Neuron (in vitro differentiated cells): ENCODE measurements around the gene SULT2B1.

Experiments
- H2AFZ ChIP-seq: one replicate; pipeline ENCODE4 v1.6.1; 2013; ENCODE audit warnings: low read depth, mild to moderate bottlenecking, inconsistent platforms, low read length, moderate library complexity
- H3K27me3 ChIP-seq: one replicate; pipeline ENCODE4 v1.6.1; 2013; ENCODE audit warnings: low read length; ENCODE audit not compliant: insufficient read depth
- H3K36me3 ChIP-seq: one replicate; pipeline ENCODE4 v1.6.1; 2013; ENCODE audit warnings: low read length; ENCODE audit not compliant: insufficient read depth
- H3K4me1 ChIP-seq: one replicate; pipeline ENCODE4 v1.6.1; 2013; ENCODE audit warnings: low read length; ENCODE audit not compliant: insufficient read depth
- H3K4me3 ChIP-seq: 2 replicates; pipeline ENCODE4 v1.5.1; 2013; ENCODE audit warnings: mild to moderate bottlenecking, low read length, moderate library complexity
- H3K9me3 ChIP-seq: one replicate; pipeline ENCODE4 v1.6.1; 2013; ENCODE audit warnings: low read length

Gene SULT2B1

DNA sequence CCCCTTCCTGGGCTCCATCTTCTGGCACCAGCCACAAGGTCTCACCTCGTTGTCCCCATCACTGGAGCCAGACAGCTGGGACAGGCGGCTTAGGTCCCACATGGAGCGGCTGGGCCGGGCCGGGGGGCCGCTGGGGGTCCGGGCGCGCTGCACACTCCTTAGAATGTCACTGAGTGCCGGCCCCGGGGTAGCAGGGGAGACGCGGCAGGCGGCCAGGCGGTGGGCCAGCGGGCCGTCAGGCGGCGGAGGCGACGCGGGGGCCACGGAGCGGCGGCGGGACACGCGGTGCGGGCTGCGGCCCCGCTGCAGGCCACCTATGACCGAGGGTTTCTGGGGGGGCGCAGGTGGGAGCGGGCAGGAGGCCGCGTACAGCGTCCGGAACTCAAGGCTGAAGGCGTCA lies 51.5 kb downstream of the SULT2B1 start:
- no peak overlapping the region for H2AFZ ChIP-seq
- H3K4me1 ChIP-seq: no peaks in the 10 kb centered on the region
- H3K27me3 ChIP-seq: no peaks in the 10 kb centered on the region
- no peaks in the 10 kb centered on the region for H3K9me3 ChIP-seq
- H3K36me3 ChIP-seq: no peaks in the 10 kb centered on the region
- no peak overlapping the region for H3K4me3 ChIP-seq

GRCh38 chr19:48603850-48604249 lies 51.9 kb downstream of the SULT2B1 start:
- H3K4me3 ChIP-seq: no peak overlapping the region
- no peaks in the 10 kb centered on the region for H3K9me3 ChIP-seq
- no peak overlapping the region for H2AFZ ChIP-seq
- no peaks in the 10 kb centered on the region for H3K27me3 ChIP-seq
- no peaks in the 10 kb centered on the region for H3K36me3 ChIP-seq
- H3K4me1 ChIP-seq: no peaks in the 10 kb centered on the region

GRCh38 chr19:48606463-48607358 lies 54.7 kb downstream of the SULT2B1 start, which contains the start of gene SPACA4:
SPACA4 (plus strand) TSS chr19:48606742; CDS start chr19:48606979, 237 bp downstream.
- Histone ChIP-seq H3K4me1 (no peaks in the 10 kb centered on the region), H3K36me3 (no peaks in the 10 kb centered on the region), H3K9me3 (no peaks in the 10 kb centered on the region), H3K27me3 (no peaks in the 10 kb centered on the region), H3K4me3 (no peak within 1 kb of the TSS), H2AFZ (no peak within 1 kb of the TSS)

DNA sequence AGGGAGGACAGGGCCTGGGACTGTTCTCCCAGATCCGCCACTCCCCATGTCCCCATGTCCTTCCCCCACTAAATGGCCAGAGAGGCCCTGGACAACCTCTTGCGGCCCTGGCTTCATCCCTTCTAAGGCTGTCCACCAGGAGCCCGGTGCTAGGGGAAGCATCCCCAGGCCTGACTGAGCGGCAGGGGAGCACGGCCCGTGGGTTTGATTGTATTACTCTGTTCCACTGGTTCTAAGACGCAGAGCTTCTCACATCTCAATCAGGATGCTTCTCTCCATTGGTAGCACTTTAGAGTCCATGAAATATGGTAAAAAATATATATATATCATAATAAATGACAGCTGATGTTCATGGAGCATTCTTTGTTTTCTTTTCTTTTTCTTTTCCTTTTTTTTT lies 55.4 kb downstream of the SULT2B1 start:
- Histone ChIP-seq H3K4me3 (no peak overlapping the region), H3K27me3 (no peaks in the 10 kb centered on the region), H3K9me3 (no peaks in the 10 kb centered on the region), H3K4me1 (no peaks in the 10 kb centered on the region), H3K36me3 (no peaks in the 10 kb centered on the region), H2AFZ (no peak overlapping the region)

- Histone ChIP-seq H3K27me3 (no peaks in the 10 kb centered on the region), H2AFZ (no peak overlapping the region), H3K4me3 (no peak overlapping the region), H3K36me3 (no peaks in the 10 kb centered on the region), H3K4me1 (no peaks in the 10 kb centered on the region), H3K9me3 (no peaks in the 10 kb centered on the region)
Measured at GRCh38 chr19:48608798-48609263, 56.9 kb downstream of the SULT2B1 start.

DNA sequence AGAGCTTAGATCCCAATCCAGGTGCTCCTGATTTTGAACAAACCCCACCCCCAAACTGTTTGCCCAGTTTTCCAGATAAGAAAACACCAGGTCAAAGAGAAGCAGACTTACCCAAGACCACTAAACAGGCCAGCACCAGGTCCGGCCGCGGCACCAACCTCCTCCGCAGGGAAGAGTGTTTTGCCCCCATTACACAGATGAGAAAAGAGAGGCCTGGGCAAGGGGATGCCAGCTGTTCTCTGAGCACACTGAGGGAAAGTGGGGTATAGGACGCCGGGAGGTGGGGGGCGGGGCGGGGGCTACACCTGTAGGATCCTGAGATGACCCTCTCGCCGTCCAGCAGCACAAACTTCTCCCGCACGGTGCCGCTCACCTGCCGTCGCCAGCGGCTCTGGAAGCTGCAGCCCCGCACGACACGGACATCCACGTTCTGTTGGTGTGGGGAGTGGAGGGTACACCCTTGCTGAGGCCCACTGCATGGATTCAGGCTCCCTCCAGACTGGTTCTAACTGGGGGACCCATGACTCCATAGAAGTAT lies 57.7 kb downstream of the SULT2B1 start:
- H3K36me3 ChIP-seq: no peaks in the 10 kb centered on the region
- H3K9me3 ChIP-seq: no peaks in the 10 kb centered on the region
- no peak overlapping the region for H3K4me3 ChIP-seq
- no peak overlapping the region for H2AFZ ChIP-seq
- no peaks in the 10 kb centered on the region for H3K4me1 ChIP-seq
- H3K27me3 ChIP-seq: no peaks in the 10 kb centered on the region

- peaks cover 19% of the 10 kb centered on the region for H3K36me3 ChIP-seq
- no peak overlapping the region for H2AFZ ChIP-seq
- peaks cover 6% of the 10 kb centered on the region for H3K4me1 ChIP-seq
- H3K4me3 ChIP-seq: no peak overlapping the region
- H3K27me3 ChIP-seq: no peaks in the 10 kb centered on the region
- no peaks in the 10 kb centered on the region for H3K9me3 ChIP-seq
Measured at GRCh38 chr19:48611872-48612271, 59.9 kb downstream of the SULT2B1 start.

DNA sequence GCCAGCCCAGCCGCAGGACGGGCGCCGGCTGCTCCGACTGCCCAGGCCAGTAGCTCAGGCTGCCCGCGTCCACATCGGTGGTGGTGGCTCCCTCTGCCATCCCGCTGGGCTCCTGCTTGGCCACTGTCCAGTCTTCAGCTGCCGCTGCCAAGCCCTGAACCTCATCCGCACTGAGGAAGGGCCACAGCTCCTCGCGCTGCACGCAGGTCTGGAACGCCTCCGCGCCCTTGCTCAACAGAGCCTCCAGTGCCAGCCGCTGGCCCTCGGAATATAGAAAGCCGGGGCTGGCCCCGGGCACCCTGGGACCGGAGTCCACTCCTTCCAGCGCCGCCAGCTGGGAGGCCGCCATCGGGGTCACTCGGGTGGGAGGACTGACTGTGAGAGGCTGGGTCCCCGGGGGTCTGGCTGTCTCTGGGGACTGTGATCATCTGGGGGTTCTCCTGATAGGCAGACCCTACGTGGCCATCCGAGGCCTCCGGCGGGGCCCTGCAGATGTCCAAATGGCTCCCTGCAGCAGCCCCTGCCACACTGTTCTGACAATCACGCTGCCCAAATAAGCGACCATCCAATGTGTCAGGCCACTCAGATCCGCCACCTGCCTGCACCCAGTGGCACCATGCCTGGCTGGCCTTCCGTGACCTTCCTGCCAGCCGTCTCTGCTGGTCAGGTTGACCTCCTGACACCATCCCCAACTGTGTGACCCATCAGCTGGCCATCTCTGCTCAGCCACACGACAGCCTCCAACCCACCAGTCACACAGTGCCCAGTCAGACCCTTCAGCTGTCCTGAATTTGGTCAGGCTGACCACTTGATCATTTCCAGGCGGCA lies 61.3 kb downstream of the SULT2B1 start:
- Histone ChIP-seq H3K4me3 (no peak overlapping the region), H3K36me3 (peaks cover 30% of the 10 kb centered on the region), H3K4me1 (peaks cover 18% of the 10 kb centered on the region), H3K27me3 (no peaks in the 10 kb centered on the region), H3K9me3 (no peaks in the 10 kb centered on the region), H2AFZ (no peak overlapping the region)

- H3K36me3 ChIP-seq: peaks cover 30% of the 10 kb centered on the region
- no peaks in the 10 kb centered on the region for H3K27me3 ChIP-seq
- H3K4me1 ChIP-seq: peaks cover 19% of the 10 kb centered on the region
- H2AFZ ChIP-seq: no peak overlapping the region
- H3K4me3 ChIP-seq: no peak overlapping the region
- H3K9me3 ChIP-seq: no peaks in the 10 kb centered on the region
Measured at GRCh38 chr19:48613852-48614435, 62.0 kb downstream of the SULT2B1 start.

DNA sequence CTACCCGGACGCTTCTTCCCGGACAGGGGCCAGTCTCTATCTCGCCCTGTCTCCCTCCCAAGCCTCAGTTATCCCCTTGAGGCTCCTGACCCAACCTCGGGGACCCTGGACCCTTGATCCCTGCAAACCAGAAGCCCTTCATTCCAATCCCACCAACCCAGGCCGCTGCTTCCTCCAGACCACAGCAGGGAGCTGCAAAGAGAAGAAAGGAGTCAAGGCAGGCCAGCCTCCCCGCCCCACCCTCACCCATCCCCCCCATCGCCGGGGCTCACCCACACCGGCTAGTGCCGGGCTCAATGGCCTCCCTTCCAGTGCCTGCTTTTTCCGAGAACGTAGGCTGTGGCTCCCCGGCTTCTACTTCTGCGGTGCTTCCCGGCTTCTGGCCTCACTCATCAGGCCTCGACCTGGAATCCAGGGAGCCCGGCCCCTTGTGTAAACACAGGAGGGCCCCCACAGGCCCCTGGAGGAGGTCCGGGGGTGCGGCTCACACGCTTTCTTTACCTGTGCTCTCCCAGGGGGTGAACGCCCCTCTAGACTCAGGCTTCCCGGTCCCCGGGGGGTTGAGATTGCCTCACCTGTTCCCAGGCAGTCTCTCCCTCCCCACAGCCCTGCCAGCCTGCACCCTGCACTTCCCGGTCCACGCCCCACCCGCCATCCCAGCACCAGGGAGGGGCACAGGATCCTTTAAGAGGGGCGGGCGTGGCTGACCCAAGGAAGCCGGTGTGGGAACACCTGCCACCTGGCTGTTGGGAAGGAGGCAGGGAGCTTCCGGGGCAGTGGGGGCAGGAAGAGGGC lies 62.7 kb downstream of the SULT2B1 start, which contains the start of gene FAM83E:
Gene FAM83E, minus strand, starts transcription at position 641 of the 795 bp plus-strand sequence. CDS start 1,704 bp downstream, outside the sequence.
- Histone ChIP-seq H3K9me3 (no peaks in the 10 kb centered on the region), H3K27me3 (no peaks in the 10 kb centered on the region), H3K36me3 (peaks cover 30% of the 10 kb centered on the region), H3K4me1 (peaks cover 19% of the 10 kb centered on the region), H2AFZ (no peak within 1 kb of the TSS), H3K4me3 (no peak within 1 kb of the TSS)

- peaks cover 19% of the 10 kb centered on the region for H3K4me1 ChIP-seq
Measured at GRCh38 chr19:48615231-48616040, 63.5 kb downstream of the SULT2B1 start.

More at GRCh38 chr19:48615231-48616040, 63.5 kb downstream of the SULT2B1 start:
- no peaks in the 10 kb centered on the region for H3K27me3 ChIP-seq
- no peak overlapping the region for H2AFZ ChIP-seq
- peaks cover 30% of the 10 kb centered on the region for H3K36me3 ChIP-seq
- no peaks in the 10 kb centered on the region for H3K9me3 ChIP-seq
- no peak overlapping the region for H3K4me3 ChIP-seq
